Measurements from ENCODE around the gene F2R.

- TF ChIP-seq RBAK (CRISPR knock-in tag; IDR thresholded peaks at IDR 0.05) (no peak), CEBPB (IDR thresholded peaks at IDR 0.05; ENCODE audit: borderline replicate concordance, low read depth, low read length) (no peak), FOXO1 (CRISPR knock-in tag; IDR thresholded peaks at IDR 0.05) (no peak), NFAT5 (CRISPR knock-in tag; IDR thresholded peaks at IDR 0.05) (no peak), EHMT2 (IDR thresholded peaks at IDR 0.05; ENCODE audit: borderline replicate concordance, low read depth, low read length) (no peak), KDM5A (IDR thresholded peaks at IDR 0.05; ENCODE audit: borderline replicate concordance, low read length) (no peak), NCOR1 (IDR thresholded peaks at IDR 0.05; ENCODE audit: borderline replicate concordance, low read length) (no peak), CTCF (CRISPR knock-in tag; IDR thresholded peaks at IDR 0.05) (no peak), ZNF121 (CRISPR knock-in tag; IDR thresholded peaks at IDR 0.05) (no peak), RFX5 (IDR thresholded peaks at IDR 0.05; ENCODE audit: low read depth, low read length) (no peak), REST (IDR thresholded peaks at IDR 0.05; ENCODE audit: borderline replicate concordance in 1 of 2, low read depth in 1 of 2, low read length in 2 of 2) (no peak)
Measured at GRCh38 chr5:76782444-76782843, 66.5 kb downstream of the F2R start.
